Activated CD4-positive, alpha-beta T cell treated with anti-CD3 and anti-CD28 coated beads for 48 hours (primary cell): ENCODE results near the gene PPME1.

Experiments used
- DNase-seq: peaks from one replicate; pipeline ENCODE4 v3.0.0-alpha.2; 2020

PPME1 gene

GRCh38 chr11:74233683-74234082, 62.6 kb downstream of the PPME1 start:
- no peak for DNase-seq

GRCh38 chr11:74235121-74235520, 64.0 kb downstream of the PPME1 start:
- no peak for DNase-seq

- no peak for DNase-seq
Observed at GRCh38 chr11:74237541-74237940, 66.5 kb downstream of the PPME1 start.

GRCh38 chr11:74238243-74238642, 67.2 kb downstream of the PPME1 start:
- no peak for DNase-seq

- no peak for DNase-seq
Observed at GRCh38 chr11:74248469-74248868, 77.4 kb downstream of the PPME1 start.

- no peak for DNase-seq
Observed at GRCh38 chr11:74249496-74249895, 78.4 kb downstream of the PPME1 start.

- DNase-seq, result no peak
Observed at GRCh38 chr11:74253361-74253760, 82.3 kb downstream of the PPME1 start.

- DNase-seq, result peak; percentile 63
Observed at GRCh38 chr11:74255741-74256375, 84.8 kb downstream of the PPME1 start.

GRCh38 chr11:74256378-74257133, 85.5 kb downstream of the PPME1 start:
- no peak for DNase-seq

GRCh38 chr11:74257959-74258553, 87.0 kb downstream of the PPME1 start:
- no peak for DNase-seq

- DNase-seq, result no peak
Observed at GRCh38 chr11:74262725-74263124, 91.6 kb downstream of the PPME1 start.

GRCh38 chr11:74265256-74265655, 94.2 kb downstream of the PPME1 start:
- DNase-seq, result no peak

- no peak for DNase-seq
Observed at GRCh38 chr11:74267014-74267413, 95.9 kb downstream of the PPME1 start.

GRCh38 chr11:74268456-74268855, 97.4 kb downstream of the PPME1 start:
- no peak for DNase-seq

- DNase-seq, result peak; percentile 36
Observed at GRCh38 chr11:74269161-74269811, 98.2 kb downstream of the PPME1 start.

- DNase-seq, result no peak
Observed at GRCh38 chr11:74272276-74272675, 101.2 kb downstream of the PPME1 start.

- no peak for DNase-seq
Observed at GRCh38 chr11:74276581-74276980, 105.5 kb downstream of the PPME1 start.

- no peak for DNase-seq
Observed at GRCh38 chr11:74278103-74278502, 107.0 kb downstream of the PPME1 start.

GRCh38 chr11:74278721-74279161, 107.7 kb downstream of the PPME1 start:
- no peak for DNase-seq

GRCh38 chr11:74279256-74279655, 108.2 kb downstream of the PPME1 start:
- no peak for DNase-seq

- no peak for DNase-seq
Observed at GRCh38 chr11:74280494-74280893, 109.4 kb downstream of the PPME1 start.

- no peak for DNase-seq
Observed at GRCh38 chr11:74282421-74282820, 111.3 kb downstream of the PPME1 start.

- DNase-seq, result no peak
Observed at GRCh38 chr11:74282914-74283371, 111.9 kb downstream of the PPME1 start.
